Spleen (tissue), 7 donors: ENCODE measurements around the gene USP13.

Source experiments
- CTCF ChIP-seq, 11 experiments: fragments of 200-600 bp in 7 of 11; fragments of 450-650 bp in 4 of 11; sonication (generic) in 4 of 11; IDR thresholded peaks in 8 of 11; conservative IDR thresholded peaks in 3 of 11; 1 replicate in 7 of 11; 2 replicates in 4 of 11; pipeline versions ENCODE4 v1.4.0 to v1.8.0; 2016 to 2021; ENCODE audit warnings: antibody characterized with exemption in 11 of 11, inconsistent platforms in 4 of 11, mild to moderate bottlenecking in 1 of 11
- POLR2AphosphoS5 ChIP-seq, 3 donors: sonication (generic); formaldehyde crosslinking; IDR thresholded peaks; one replicate each; pipeline ENCODE4 v1.5.1; 2017; ENCODE audit warnings: antibody characterized with exemption in 3 of 3
- donor health status: DM: no; HTN: no; CAD: no; lungs with moderate emphysema.
- donor health status: DM: no; HTN: no; CAD: no.
- donor health status: DM: no; HTN: no; CAD: no.

- no peak for TF ChIP-seq CTCF (IDR thresholded peaks at IDR 0.05 in 8 of 11, conservative IDR thresholded peaks at IDR 0.05 in 3 of 11)
- TF ChIP-seq POLR2AphosphoS5 (IDR thresholded peaks at IDR 0.05): no peak
Measured at GRCh38 chr3:179706233-179706632, 53.4 kb downstream of the USP13 start.
